Muscle layer of duodenum (tissue), 2 donors: ENCODE data around the gene KIF1A.

Experiments used
- H3K27ac ChIP-seq: one replicate; pipeline ENCODE4 v1.7.0; 2013; ENCODE audit warnings: mild to moderate bottlenecking, low read length
- H3K27me3 ChIP-seq: one replicate; pipeline ENCODE4 v1.7.0; 2013; ENCODE audit warnings: low read depth, mild to moderate bottlenecking, control low read depth, low read length
- H3K36me3 ChIP-seq, 2 donors: one replicate each; pipeline ENCODE4 v1.7.0; 2013; ENCODE audit warnings: low read length in 2 of 2, control low read depth in 1 of 2, mild to moderate bottlenecking in 1 of 2; ENCODE audit not compliant: insufficient read depth in 2 of 2, control insufficient read depth in 1 of 2
- H3K4me1 ChIP-seq, 2 donors: one replicate each; pipeline ENCODE4 v1.7.0; 2013; ENCODE audit warnings: low read length in 2 of 2, mild to moderate bottlenecking in 2 of 2, control low read depth in 1 of 2, moderate library complexity in 1 of 2; ENCODE audit not compliant: insufficient read depth in 2 of 2, control insufficient read depth in 1 of 2
- H3K4me3 ChIP-seq, 2 donors: one replicate each; pipeline ENCODE4 v1.7.0; 2013; ENCODE audit warnings: low read length in 2 of 2, low read depth in 1 of 2, mild to moderate bottlenecking in 1 of 2
- H3K9me3 ChIP-seq, 2 donors: one replicate each; pipeline ENCODE4 v1.7.0; 2013; ENCODE audit warnings: low read length in 2 of 2, control low read depth in 1 of 2, mild to moderate bottlenecking in 1 of 2; ENCODE audit not compliant: control insufficient read depth in 1 of 2
- donor health status: healthy.

KIF1A gene

GRCh38 chr2:240672076-240672700 is 147.8 kb downstream of the KIF1A start:
- no peaks in the 10 kb centered on the region for H3K4me1 ChIP-seq
- H3K9me3 ChIP-seq, result no peaks in the 10 kb centered on the region
- H3K4me3 ChIP-seq, result no peak overlapping the region
- H3K27me3 ChIP-seq, result no peaks in the 10 kb centered on the region
- H3K36me3 ChIP-seq, result no peaks in the 10 kb centered on the region
- no peak overlapping the region for H3K27ac ChIP-seq

- H3K4me1 ChIP-seq, result no peaks in the 10 kb centered on the region
- no peaks in the 10 kb centered on the region for H3K9me3 ChIP-seq
- H3K4me3 ChIP-seq, result no peak overlapping the region
- H3K36me3 ChIP-seq, result no peaks in the 10 kb centered on the region
- no peak overlapping the region for H3K27ac ChIP-seq
- no peaks in the 10 kb centered on the region for H3K27me3 ChIP-seq
These were observed 149.1 kb downstream of the KIF1A start for GRCh38 chr2:240670950-240671349.

- Histone ChIP-seq H3K9me3 (peaks cover 0 to 1% of the 10 kb centered on the region in 2 donors), H3K27ac (no peak overlapping the region), H3K4me3 (no peak overlapping the region), H3K27me3 (no peaks in the 10 kb centered on the region), H3K36me3 (no peaks in the 10 kb centered on the region), H3K4me1 (no peaks in the 10 kb centered on the region)
These were observed 149.6 kb downstream of the KIF1A start for GRCh38 chr2:240670402-240670801.

- Histone ChIP-seq H3K27ac (no peak overlapping the region), H3K27me3 (no peaks in the 10 kb centered on the region), H3K9me3 (peaks cover 4 to 12% of the 10 kb centered on the region in 2 donors), H3K4me3 (no peak overlapping the region), H3K4me1 (no peaks in the 10 kb centered on the region), H3K36me3 (no peaks in the 10 kb centered on the region)
These were observed 155.4 kb downstream of the KIF1A start for GRCh38 chr2:240664622-240665021.
